ENCODE results near the gene FHDC1.

- TF ChIP-seq POLR2AphosphoS5 (IDR thresholded peaks at IDR 0.05; ENCODE audit: low read depth, low read length) (no peak), POLR2A (IDR thresholded peaks at IDR 0.05; ENCODE audit: low read depth, low read length) (no peak), TAF1 (IDR thresholded peaks at IDR 0.05; ENCODE audit: borderline replicate concordance, low read depth, low read length) (no peak)
These were observed 91.7 kb downstream of the FHDC1 start for GRCh38 chr4:153027866-153028265.
